ENCODE measurements around the gene AP1S1. TPM values are rescaled to one million over a fixed set of nuclear protein-coding genes. Genes with fewer than 3 reads are reported as not detected.
"Not testable (repeated sequence)": the region's sequence is repeated elsewhere in the genome, so short reads cannot be mapped to it uniquely, and the experiment has no call there.

Gene AP1S1
- total RNA-seq, 1 experiment from 2014 or later, result 329 TPM

- in situ Hi-C loops (cut with HindIII; ENCODE audit: low pct_unique_long_range_greater_than_20kb, low sequenced_read_pairs), result no loop called here
- DNase-seq (ENCODE audit: low read depth, low spot score), result no peak
Measured at GRCh38 chr7:101174322-101174854, 20.1 kb downstream of the AP1S1 start.

GRCh38 chr7:101175664-101176063 is 21.4 kb downstream of the AP1S1 start:
- no peak for DNase-seq (ENCODE audit: low read depth, low spot score)
- in situ Hi-C loops (cut with HindIII; ENCODE audit: low pct_unique_long_range_greater_than_20kb, low sequenced_read_pairs), result no loop called here

- DNase-seq (ENCODE audit: low read depth, low spot score), result peak; percentile 71
- in situ Hi-C loops (cut with HindIII; ENCODE audit: low pct_unique_long_range_greater_than_20kb, low sequenced_read_pairs), result no loop called here
Measured at GRCh38 chr7:101177644-101178043, 23.4 kb downstream of the AP1S1 start.

- peak; percentile 78 for DNase-seq (ENCODE audit: low read depth, low spot score)
- in situ Hi-C loops (cut with HindIII; ENCODE audit: low pct_unique_long_range_greater_than_20kb, low sequenced_read_pairs), result no loop called here
Measured at GRCh38 chr7:101179117-101179516, 24.8 kb downstream of the AP1S1 start.

- DNase-seq (ENCODE audit: low read depth, low spot score), result no peak
- in situ Hi-C loops (cut with HindIII; ENCODE audit: low pct_unique_long_range_greater_than_20kb, low sequenced_read_pairs), result no loop called here
Measured at GRCh38 chr7:101179713-101180112, 25.4 kb downstream of the AP1S1 start.

GRCh38 chr7:101180130-101180755 is 26.0 kb downstream of the AP1S1 start, which contains the start of gene NAT16:
Gene NAT16, minus strand, starts transcription at chr7:101180293. Its CDS starts 5,486 bp downstream, at chr7:101174807.
- no peak for DNase-seq (ENCODE audit: low read depth, low spot score)
- in situ Hi-C loops (cut with HindIII; ENCODE audit: low pct_unique_long_range_greater_than_20kb, low sequenced_read_pairs), result no loop called here

GRCh38 chr7:101185258-101185839 is 31.1 kb downstream of the AP1S1 start:
- peak; percentile 99 for DNase-seq (ENCODE audit: low read depth, low spot score)
- in situ Hi-C loops (cut with HindIII; ENCODE audit: low pct_unique_long_range_greater_than_20kb, low sequenced_read_pairs), result no loop called here

- in situ Hi-C loops (cut with HindIII; ENCODE audit: low pct_unique_long_range_greater_than_20kb, low sequenced_read_pairs), result no loop called here
Measured at GRCh38 chr7:101186194-101186593, 31.9 kb downstream of the AP1S1 start.

GRCh38 chr7:101186844-101187428 is 32.7 kb downstream of the AP1S1 start:
- in situ Hi-C loops (cut with HindIII; ENCODE audit: low pct_unique_long_range_greater_than_20kb, low sequenced_read_pairs), result no loop called here
- peak; percentile 80 for DNase-seq (ENCODE audit: low read depth, low spot score)

More at GRCh38 chr7:101186194-101186593, 31.9 kb downstream of the AP1S1 start:
- no peak for DNase-seq (ENCODE audit: low read depth, low spot score)

GRCh38 chr7:101189109-101189508 is 34.8 kb downstream of the AP1S1 start:
- in situ Hi-C loops (cut with HindIII; ENCODE audit: low pct_unique_long_range_greater_than_20kb, low sequenced_read_pairs), result no loop called here
- no peak for DNase-seq (ENCODE audit: low read depth, low spot score)

- no peak for DNase-seq (ENCODE audit: low read depth, low spot score)
- in situ Hi-C loops (cut with HindIII; ENCODE audit: low pct_unique_long_range_greater_than_20kb, low sequenced_read_pairs), result no loop called here
Measured at GRCh38 chr7:101195884-101196283, 41.6 kb downstream of the AP1S1 start.

GRCh38 chr7:101197991-101198390 is 43.7 kb downstream of the AP1S1 start:
- in situ Hi-C loops (cut with HindIII; ENCODE audit: low pct_unique_long_range_greater_than_20kb, low sequenced_read_pairs), result no loop called here
- no peak for DNase-seq (ENCODE audit: low read depth, low spot score)

- in situ Hi-C loops (cut with HindIII; ENCODE audit: low pct_unique_long_range_greater_than_20kb, low sequenced_read_pairs), result no loop called here
- no peak for DNase-seq (ENCODE audit: low read depth, low spot score)
Measured at GRCh38 chr7:101198476-101198875, 44.2 kb downstream of the AP1S1 start.

- in situ Hi-C loops (cut with HindIII; ENCODE audit: low pct_unique_long_range_greater_than_20kb, low sequenced_read_pairs); DNase-seq (ENCODE audit: low read depth, low spot score): not testable (repeated sequence)
Measured at GRCh38 chr7:101199522-101199921, 45.2 kb downstream of the AP1S1 start.

GRCh38 chr7:101200504-101200861 is 46.2 kb downstream of the AP1S1 start:
- in situ Hi-C loops (cut with HindIII; ENCODE audit: low pct_unique_long_range_greater_than_20kb, low sequenced_read_pairs), result no loop called here
- DNase-seq (ENCODE audit: low read depth, low spot score), result no peak

GRCh38 chr7:101200862-101201599 is 46.8 kb downstream of the AP1S1 start, which contains the start of gene MOGAT3:
Gene MOGAT3, minus strand, starts transcription at chr7:101201036. Its CDS starts 182 bp downstream, at chr7:101200854.
- in situ Hi-C loops (cut with HindIII; ENCODE audit: low pct_unique_long_range_greater_than_20kb, low sequenced_read_pairs), result no loop called here
- no peak for DNase-seq (ENCODE audit: low read depth, low spot score)

- no peak for DNase-seq (ENCODE audit: low read depth, low spot score)
- in situ Hi-C loops (cut with HindIII; ENCODE audit: low pct_unique_long_range_greater_than_20kb, low sequenced_read_pairs), result no loop called here
Measured at GRCh38 chr7:101201695-101202602, 47.7 kb downstream of the AP1S1 start.
